Measurements from ENCODE around the gene AGL.

- no peak for TF ChIP-seq POLR2A (IDR thresholded peaks at IDR 0.05)
- TF ChIP-seq CTCF (IDR thresholded peaks at IDR 0.05): no peak
These were observed 514 bp downstream of the AGL start for GRCh38 chr1:99850459-99851291.
